ENCODE data around the gene ANKRD34A.
A peak's percentile ranks its signal among the peaks of the same experiment; 100 is the strongest.

The ANKRD34A gene

GRCh38 chr1:145956361-145956760 is 8.0 kb downstream of the ANKRD34A start:
- ChIA-PET CTCF (interaction anchor here (1.6 to 3.6 kb wide), 2 partner anchors 29 to 65 kb away, joined by 4 to 15 read pairs; partner anchors contain the start of gene RBM8A), POLR2A (no interaction called here)
- H3K27ac ChIP-seq (ENCODE audit: extremely low read depth, low read depth, low read length), result no peak overlapping the region
- no peaks in the 10 kb centered on the region for H3K9me3 ChIP-seq (ENCODE audit: control insufficient read depth, insufficient read depth, low read depth, low read length)
- H3K4me3 ChIP-seq (ENCODE audit: low read depth, low read length), result no peak overlapping the region
- no peaks in the 10 kb centered on the region for H3K36me3 ChIP-seq (ENCODE audit: control insufficient read depth in 2 of 2, insufficient read depth in 1 of 2, low read length in 2 of 2)
- TF ChIP-seq ZNF140 (tag by site-specific recombination; IDR thresholded peaks at IDR 0.05), result no peak
- peak; percentile 71 for TF ChIP-seq PRDM1 (tag by site-specific recombination; IDR thresholded peaks at IDR 0.05)
- H3K4me1 ChIP-seq (ENCODE audit: control insufficient read depth, insufficient read depth, low read length), result peaks cover 5% of the 10 kb centered on the region

GRCh38 chr1:145955436-145955835 is 8.9 kb downstream of the ANKRD34A start:
- CTCF ChIA-PET, result interaction anchor here (1.6 kb wide), 1 partner anchor 8 kb away, joined by 6 read pairs; the partner anchor contains the start of genes ANKRD34A and POLR3GL
- POLR2A ChIA-PET, result interaction anchor here (0.6 to 1.1 kb wide), 2 partner anchors 9 to 15 kb away, joined by 3 to 6 read pairs; partner anchors contain the start of genes ANKRD34A and POLR3GL
- H3K9me3 ChIP-seq (ENCODE audit: control insufficient read depth, insufficient read depth, low read depth, low read length), result no peaks in the 10 kb centered on the region
- no peak for TF ChIP-seq ZNF48 (tag by site-specific recombination; IDR thresholded peaks at IDR 0.05)
- TF ChIP-seq PRDM10 (tag by site-specific recombination; IDR thresholded peaks at IDR 0.05), result no peak
- TF ChIP-seq ZBTB7A (tag by site-specific recombination; IDR thresholded peaks at IDR 0.05; ENCODE audit: low read depth), result no peak
- H3K36me3 ChIP-seq (ENCODE audit: control insufficient read depth in 2 of 2, insufficient read depth in 1 of 2, low read length in 2 of 2), result no peaks in the 10 kb centered on the region
- peaks cover 3% of the 10 kb centered on the region; the same call in 1 of the 2 replicates for H3K4me1 ChIP-seq (ENCODE audit: control insufficient read depth, insufficient read depth, low read length)
- no peak overlapping the region for H3K27ac ChIP-seq (ENCODE audit: extremely low read depth, low read depth, low read length)
- H3K4me3 ChIP-seq (ENCODE audit: low read depth, low read length), result no peak overlapping the region

- no peaks in the 10 kb centered on the region for H3K36me3 ChIP-seq (ENCODE audit: control insufficient read depth in 2 of 2, insufficient read depth in 1 of 2, low read length in 2 of 2)
- no peak overlapping the region for H3K27ac ChIP-seq (ENCODE audit: extremely low read depth, low read depth, low read length)
- H3K4me3 ChIP-seq (ENCODE audit: low read depth, low read length), result no peak overlapping the region
- POLR2A ChIA-PET, result interaction anchor here (0.6 to 0.7 kb wide), 3 partner anchors 26 to 95 kb away, joined by 3 read pairs; partner anchors contain the start of genes PIAS3 and RBM8A
- peaks cover 3% of the 10 kb centered on the region; the same call in 1 of the 2 replicates for H3K4me1 ChIP-seq (ENCODE audit: control insufficient read depth, insufficient read depth, low read length)
- no peaks in the 10 kb centered on the region for H3K9me3 ChIP-seq (ENCODE audit: control insufficient read depth, insufficient read depth, low read depth, low read length)
- TF ChIP-seq ZNF558 (tag by site-specific recombination; IDR thresholded peaks at IDR 0.05), result no peak
- TF ChIP-seq ZNF549 (tag by site-specific recombination; IDR thresholded peaks at IDR 0.05), result no peak
- TF ChIP-seq MYNN (tag by site-specific recombination; IDR thresholded peaks at IDR 0.05; ENCODE audit: borderline replicate concordance), result no peak
- TF ChIP-seq ZNF274 (IDR thresholded peaks at IDR 0.05; ENCODE audit: low read length), result no peak
- TF ChIP-seq ZNF274 (tag by site-specific recombination; IDR thresholded peaks at IDR 0.05; ENCODE audit: borderline replicate concordance), result no peak
- TF ChIP-seq ZNF211 (tag by site-specific recombination; IDR thresholded peaks at IDR 0.05; ENCODE audit: low read depth), result no peak
- TF ChIP-seq ZNF302 (tag by site-specific recombination; IDR thresholded peaks at IDR 0.05; ENCODE audit: low read depth), result no peak
- TF ChIP-seq PRDM4 (tag by site-specific recombination; IDR thresholded peaks at IDR 0.05), result no peak
- TF ChIP-seq ZNF658 (tag by site-specific recombination; IDR thresholded peaks at IDR 0.05), result no peak
- no peak for TF ChIP-seq ZNF133 (tag by site-specific recombination; IDR thresholded peaks at IDR 0.05)
- no peak for TF ChIP-seq ZNF157 (tag by site-specific recombination; IDR thresholded peaks at IDR 0.05)
- TF ChIP-seq MEIS1 (CRISPR knock-in tag; IDR thresholded peaks at IDR 0.05; ENCODE audit: borderline replicate concordance), result no peak
- CTCF ChIA-PET, result interaction anchor here (1.0 kb wide), 1 partner anchor 43 kb away, joined by 5 read pairs; no protein-coding TSS in a partner anchor
Observed at GRCh38 chr1:145953861-145954260, 10.5 kb downstream of the ANKRD34A start.
